Nephron (organoid): ENCODE results near the gene ACTA1.

Experiments used
- H3K27ac Mint-ChIP-seq, 3 experiments: 2 replicates each; pipeline ENCODE4 v1.8.0; 2020; ENCODE audit warnings: mixed read lengths in 3 of 3, mild to moderate bottlenecking in 2 of 3, moderate library complexity in 1 of 3
- H3K27me3 Mint-ChIP-seq: 2 replicates; pipeline ENCODE4 v1.8.0; 2021; ENCODE audit warnings: low read depth, mild to moderate bottlenecking, moderate library complexity, mixed read lengths
- H3K36me3 Mint-ChIP-seq: 2 replicates; pipeline ENCODE4 v1.8.0; 2020; ENCODE audit warnings: low read depth, mixed read lengths
- H3K4me1 Mint-ChIP-seq: 2 replicates; pipeline ENCODE4 v1.8.0; 2020; ENCODE audit warnings: mixed read lengths
- H3K4me3 Mint-ChIP-seq, 3 experiments: 2 replicates each; pipeline ENCODE4 v1.8.0; 2020; ENCODE audit warnings: mild to moderate bottlenecking in 3 of 3, mixed read lengths in 3 of 3, moderate library complexity in 2 of 3
- H3K9me3 Mint-ChIP-seq: 2 replicates; pipeline ENCODE4 v1.8.0; 2020; ENCODE audit warnings: mixed read lengths
- TF ChIP-seq, protein P1 (sequence below), 3 experiments: fragments of 200-600 bp; sonication (generic); IDR thresholded peaks; one replicate each; pipeline ENCODE4 v1.5.0; 2021; ENCODE audit warnings: antibody characterized with exemption in 3 of 3; ENCODE audit not compliant: unreplicated experiment in 3 of 3

Gene ACTA1

GRCh38 chr1:229390130-229390529, 43.8 kb downstream of the ACTA1 start:
- peaks cover 10% of the 10 kb centered on the region for H3K4me1 Mint-ChIP-seq
- TF ChIP-seq, protein P1, sequence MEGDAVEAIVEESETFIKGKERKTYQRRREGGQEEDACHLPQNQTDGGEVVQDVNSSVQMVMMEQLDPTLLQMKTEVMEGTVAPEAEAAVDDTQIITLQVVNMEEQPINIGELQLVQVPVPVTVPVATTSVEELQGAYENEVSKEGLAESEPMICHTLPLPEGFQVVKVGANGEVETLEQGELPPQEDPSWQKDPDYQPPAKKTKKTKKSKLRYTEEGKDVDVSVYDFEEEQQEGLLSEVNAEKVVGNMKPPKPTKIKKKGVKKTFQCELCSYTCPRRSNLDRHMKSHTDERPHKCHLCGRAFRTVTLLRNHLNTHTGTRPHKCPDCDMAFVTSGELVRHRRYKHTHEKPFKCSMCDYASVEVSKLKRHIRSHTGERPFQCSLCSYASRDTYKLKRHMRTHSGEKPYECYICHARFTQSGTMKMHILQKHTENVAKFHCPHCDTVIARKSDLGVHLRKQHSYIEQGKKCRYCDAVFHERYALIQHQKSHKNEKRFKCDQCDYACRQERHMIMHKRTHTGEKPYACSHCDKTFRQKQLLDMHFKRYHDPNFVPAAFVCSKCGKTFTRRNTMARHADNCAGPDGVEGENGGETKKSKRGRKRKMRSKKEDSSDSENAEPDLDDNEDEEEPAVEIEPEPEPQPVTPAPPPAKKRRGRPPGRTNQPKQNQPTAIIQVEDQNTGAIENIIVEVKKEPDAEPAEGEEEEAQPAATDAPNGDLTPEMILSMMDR (IDR thresholded peaks at IDR 0.05; ENCODE audit: unreplicated experiment in 3 of 3) = no peak
- H3K36me3 Mint-ChIP-seq = no peaks in the 10 kb centered on the region
- no peaks in the 10 kb centered on the region for H3K9me3 Mint-ChIP-seq
- H3K4me3 Mint-ChIP-seq = no peak overlapping the region
- H3K27ac Mint-ChIP-seq = no peak overlapping the region
- H3K27me3 Mint-ChIP-seq = peaks cover 28% of the 10 kb centered on the region

DNA sequence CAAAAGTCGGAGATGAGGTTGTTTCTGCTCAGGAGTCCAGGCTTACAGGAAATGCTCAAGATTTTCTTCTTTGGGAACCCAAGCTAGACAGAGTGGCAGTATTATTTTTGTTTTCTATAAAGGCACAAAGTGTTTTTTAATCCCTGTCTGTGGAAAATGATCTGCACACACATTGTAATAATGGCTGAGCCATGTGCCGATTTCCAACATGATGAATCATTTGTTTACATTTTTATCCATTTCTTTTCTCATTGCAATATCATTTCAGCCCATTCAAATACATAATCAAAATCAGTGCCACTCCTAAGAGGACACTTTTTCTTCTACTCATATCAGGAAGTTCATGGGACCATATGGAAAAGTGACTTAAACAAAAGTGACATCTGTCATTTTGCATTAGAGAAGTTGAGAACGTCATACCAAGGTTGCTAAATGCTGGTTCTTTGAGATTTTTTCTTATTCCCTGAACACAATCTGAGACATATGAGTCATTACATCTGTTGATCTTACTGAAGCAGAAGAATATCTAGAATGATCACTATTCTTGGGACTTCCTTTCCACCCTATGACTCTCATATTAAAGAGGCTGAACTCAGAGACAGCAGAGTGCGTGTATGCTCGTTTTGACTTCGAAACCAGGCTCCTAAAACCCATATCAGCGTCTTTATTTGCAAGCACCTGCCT, 44.9 kb downstream of the ACTA1 start:
- Mint-ChIP-seq H3K4me3 (no peak overlapping the region), H3K27ac (no peak overlapping the region), H3K36me3 (no peaks in the 10 kb centered on the region), H3K27me3 (peaks cover 27% of the 10 kb centered on the region), H3K9me3 (no peaks in the 10 kb centered on the region), H3K4me1 (peaks cover 10% of the 10 kb centered on the region)
- TF ChIP-seq, protein P1 (IDR thresholded peaks at IDR 0.05; ENCODE audit: unreplicated experiment in 3 of 3) = no peak

DNA sequence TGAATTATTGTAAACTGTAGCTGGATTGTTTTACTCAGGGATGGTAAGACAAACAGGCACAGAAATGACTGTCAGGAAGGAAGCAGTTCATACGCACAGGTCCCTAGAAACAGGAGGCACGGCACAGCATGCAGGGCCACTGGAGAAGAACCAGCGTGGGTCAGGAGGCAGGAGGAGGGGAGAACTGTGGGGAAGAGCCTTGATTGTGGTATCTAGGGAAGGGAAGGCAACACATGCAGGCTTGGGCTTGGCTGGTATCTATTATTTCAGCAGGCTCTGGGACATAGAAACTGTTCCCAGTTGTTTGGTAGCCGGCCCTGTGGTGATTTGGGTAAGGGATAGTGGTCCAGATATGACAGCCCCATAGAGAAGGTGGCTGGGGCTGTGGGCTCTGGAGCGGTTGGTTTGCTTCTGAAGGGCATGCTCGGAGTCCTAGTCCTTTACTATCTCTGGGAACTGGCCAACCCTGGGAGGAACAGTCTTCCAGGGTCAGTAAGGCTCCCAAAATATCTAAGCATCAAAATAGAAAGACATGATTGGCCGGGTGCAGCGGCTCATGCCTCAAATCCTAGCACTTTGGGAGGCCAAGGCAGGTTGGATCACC, 47.9 kb downstream of the ACTA1 start:
- Mint-ChIP-seq H3K4me3 (no peak overlapping the region), H3K36me3 (no peaks in the 10 kb centered on the region), H3K27me3 (peaks cover 23% of the 10 kb centered on the region), H3K9me3 (no peaks in the 10 kb centered on the region), H3K27ac (peak overlapping the region in 2 of 3 experiments; percentile 37 to 67), H3K4me1 (peaks cover 15% of the 10 kb centered on the region)
- TF ChIP-seq, protein P1 (IDR thresholded peaks at IDR 0.05; ENCODE audit: unreplicated experiment in 3 of 3) = no peak

DNA sequence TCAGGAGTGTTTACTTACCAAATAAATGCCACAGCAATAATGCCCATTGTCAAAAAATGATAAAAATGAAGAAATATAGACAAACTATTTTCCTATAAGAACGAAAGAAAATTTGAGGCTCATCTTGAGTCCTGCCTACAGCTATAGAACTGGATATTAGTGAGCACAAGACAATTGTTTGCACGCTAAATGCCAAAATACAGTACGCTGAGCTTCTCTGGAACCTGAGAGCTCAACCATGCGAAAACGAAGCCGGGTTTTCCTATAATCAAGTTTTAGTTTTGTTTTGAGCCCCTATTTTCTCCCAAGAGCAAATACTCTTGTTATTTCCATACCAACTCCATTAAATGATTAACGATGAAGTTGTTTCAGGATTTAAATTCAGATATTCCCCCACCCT, 49.1 kb downstream of the ACTA1 start:
- Mint-ChIP-seq H3K27ac (peak overlapping the region in 2 of 3 experiments; percentile 5 to 51), H3K27me3 (peaks cover 24% of the 10 kb centered on the region), H3K4me3 (no peak overlapping the region)

DNA sequence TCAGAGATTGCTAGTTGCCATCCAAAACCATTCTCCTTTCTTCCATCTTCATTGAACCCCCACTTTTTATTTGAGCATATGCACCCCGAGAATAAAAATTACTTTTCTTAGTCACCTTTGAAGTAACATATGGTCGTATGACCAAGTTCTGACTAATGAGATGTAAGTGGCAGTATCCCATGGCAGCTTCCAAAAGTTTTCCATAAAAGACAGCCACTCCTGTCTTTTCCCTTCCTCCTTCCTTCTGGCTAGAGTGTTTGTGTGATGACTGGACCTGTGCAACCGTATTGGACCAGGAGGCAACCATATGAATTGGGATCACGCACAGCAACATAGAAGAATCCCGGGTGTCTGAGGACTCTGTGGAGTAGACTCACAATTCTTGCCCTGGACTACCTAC, 49.9 kb downstream of the ACTA1 start:
- Mint-ChIP-seq H3K27me3 (peaks cover 26% of the 10 kb centered on the region), H3K4me1 (peaks cover 26% of the 10 kb centered on the region), H3K4me3 (no peak overlapping the region), H3K27ac (no peak overlapping the region), H3K36me3 (no peaks in the 10 kb centered on the region), H3K9me3 (no peaks in the 10 kb centered on the region)
- TF ChIP-seq, protein P1 (IDR thresholded peaks at IDR 0.05; ENCODE audit: unreplicated experiment in 3 of 3) = no peak

More for the DNA sequence above, 49.1 kb downstream of the ACTA1 start:
- H3K9me3 Mint-ChIP-seq = no peaks in the 10 kb centered on the region
- H3K4me1 Mint-ChIP-seq = peaks cover 19% of the 10 kb centered on the region
- TF ChIP-seq, protein P1 (IDR thresholded peaks at IDR 0.05; ENCODE audit: unreplicated experiment in 3 of 3) = no peak
- H3K36me3 Mint-ChIP-seq = no peaks in the 10 kb centered on the region

- TF ChIP-seq, protein P1 (IDR thresholded peaks at IDR 0.05; ENCODE audit: unreplicated experiment in 3 of 3) = no peak
- no peaks in the 10 kb centered on the region for H3K9me3 Mint-ChIP-seq
- H3K4me1 Mint-ChIP-seq = peaks cover 29% of the 10 kb centered on the region
- no peak overlapping the region for H3K4me3 Mint-ChIP-seq
- H3K27ac Mint-ChIP-seq = no peak overlapping the region
- H3K36me3 Mint-ChIP-seq = no peaks in the 10 kb centered on the region
- peaks cover 26% of the 10 kb centered on the region for H3K27me3 Mint-ChIP-seq
Measured at GRCh38 chr1:229383188-229383587, 50.7 kb downstream of the ACTA1 start.
